HG02623 (cell line): ENCODE measurements around the gene CC2D2B.
"Not testable (repeated sequence)": the region's sequence is repeated elsewhere in the genome, so short reads cannot be mapped to it uniquely, and the experiment has no call there.

Source experiments
- ATAC-seq: cut with Tn5 transposase; IDR thresholded peaks from one replicate; pipeline ENCODE4 v1.9.1; 2021; ENCODE audit warnings: moderate library complexity; ENCODE audit not compliant: unreplicated experiment

CC2D2B gene

GRCh38 chr10:96014473-96015102 lies 106.8 kb downstream of the CC2D2B start:
- no peak for ATAC-seq

- no peak for ATAC-seq
Observed at GRCh38 chr10:96017191-96017687, 109.5 kb downstream of the CC2D2B start.

- no peak for ATAC-seq
Observed at GRCh38 chr10:96021332-96021731, 113.6 kb downstream of the CC2D2B start.

- no peak for ATAC-seq
Observed at GRCh38 chr10:96022739-96023138, 115.0 kb downstream of the CC2D2B start.

- no peak for ATAC-seq
Observed at GRCh38 chr10:96023168-96023567, 115.4 kb downstream of the CC2D2B start.

GRCh38 chr10:96025566-96025965 lies 117.8 kb downstream of the CC2D2B start:
- no peak for ATAC-seq

GRCh38 chr10:96034625-96035024 lies 126.8 kb downstream of the CC2D2B start:
- no peak for ATAC-seq

GRCh38 chr10:96038476-96039387 lies 131.0 kb downstream of the CC2D2B start:
- ATAC-seq: no peak

- ATAC-seq: no peak
Observed at GRCh38 chr10:96041146-96041545, 133.4 kb downstream of the CC2D2B start.

GRCh38 chr10:96043033-96043892 lies 135.5 kb downstream of the CC2D2B start, which contains the start of gene CCNJ:
TSS of gene CCNJ (plus strand) at chr10:96043583. CDS start at chr10:96044394, 811 bp downstream.
- peak; percentile 85 for ATAC-seq

- ATAC-seq: peak; percentile 29
Observed at GRCh38 chr10:96043893-96044715, 136.3 kb downstream of the CC2D2B start.

GRCh38 chr10:96044736-96045135 lies 137.0 kb downstream of the CC2D2B start:
- ATAC-seq: no peak

- no peak for ATAC-seq
Observed at GRCh38 chr10:96046546-96046945, 138.8 kb downstream of the CC2D2B start.

GRCh38 chr10:96047004-96047649 lies 139.4 kb downstream of the CC2D2B start:
- no peak for ATAC-seq

GRCh38 chr10:96047925-96048324 lies 140.2 kb downstream of the CC2D2B start:
- not testable (repeated sequence) for ATAC-seq

- no peak for ATAC-seq
Observed at GRCh38 chr10:96049340-96049739, 141.6 kb downstream of the CC2D2B start.

GRCh38 chr10:96053985-96054384 lies 146.2 kb downstream of the CC2D2B start:
- no peak for ATAC-seq

GRCh38 chr10:96056787-96057186 lies 149.0 kb downstream of the CC2D2B start:
- no peak for ATAC-seq

GRCh38 chr10:96061232-96061631 lies 153.5 kb downstream of the CC2D2B start:
- ATAC-seq: no peak

GRCh38 chr10:96072674-96073073 lies 164.9 kb downstream of the CC2D2B start:
- ATAC-seq: no peak
